ENCODE data around the gene CPNE4. TPM values are rescaled to one million over a fixed set of nuclear protein-coding genes. Genes with fewer than 3 reads are reported as not detected.
"Not testable (repeated sequence)": the region's sequence is repeated elsewhere in the genome, so short reads cannot be mapped to it uniquely, and the experiment has no call there.

The CPNE4 gene
- total RNA-seq, 1 donor from 2014 or later: 0.20 TPM

- no peak for DNase-seq
Measured at GRCh38 chr3:131957980-131958379, 76.8 kb downstream of the CPNE4 start.

- DNase-seq: peak; percentile 24
Measured at GRCh38 chr3:131957511-131957910, 77.3 kb downstream of the CPNE4 start.

- no peak for DNase-seq
Measured at GRCh38 chr3:131948806-131949205, 86.0 kb downstream of the CPNE4 start.

- peak; percentile 53 for DNase-seq
Measured at GRCh38 chr3:131944676-131945075, 90.1 kb downstream of the CPNE4 start.

GRCh38 chr3:131933665-131934064 lies 101.1 kb downstream of the CPNE4 start:
- no peak for DNase-seq

- DNase-seq: no peak
Measured at GRCh38 chr3:131928593-131928992, 106.2 kb downstream of the CPNE4 start.

- DNase-seq: no peak
Measured at GRCh38 chr3:131925571-131925970, 109.2 kb downstream of the CPNE4 start.

- peak; percentile 59 for DNase-seq
Measured at GRCh38 chr3:131922356-131922755, 112.5 kb downstream of the CPNE4 start.

- DNase-seq: no peak
Measured at GRCh38 chr3:131917006-131917405, 117.8 kb downstream of the CPNE4 start.

GRCh38 chr3:131914090-131914691 lies 120.6 kb downstream of the CPNE4 start:
- no peak for DNase-seq

- no peak for DNase-seq
Measured at GRCh38 chr3:131912255-131912654, 122.6 kb downstream of the CPNE4 start.

- DNase-seq: no peak
Measured at GRCh38 chr3:131907796-131908195, 127.0 kb downstream of the CPNE4 start.

GRCh38 chr3:131903988-131904415 lies 130.8 kb downstream of the CPNE4 start:
- peak; percentile 87 for DNase-seq

GRCh38 chr3:131901686-131902085 lies 133.1 kb downstream of the CPNE4 start:
- peak; percentile 40 for DNase-seq

- DNase-seq: no peak
Measured at GRCh38 chr3:131900891-131901290, 133.9 kb downstream of the CPNE4 start.

- DNase-seq: no peak
Measured at GRCh38 chr3:131899021-131899420, 135.8 kb downstream of the CPNE4 start.

GRCh38 chr3:131898346-131898745 lies 136.5 kb downstream of the CPNE4 start:
- DNase-seq: no peak

GRCh38 chr3:131896285-131896684 lies 138.5 kb downstream of the CPNE4 start:
- no peak for DNase-seq

GRCh38 chr3:131895766-131896165 lies 139.0 kb downstream of the CPNE4 start:
- no peak for DNase-seq

GRCh38 chr3:131892331-131892730 lies 142.5 kb downstream of the CPNE4 start:
- no peak for DNase-seq

- DNase-seq: not testable (repeated sequence)
Measured at GRCh38 chr3:131885871-131886270, 148.9 kb downstream of the CPNE4 start.

GRCh38 chr3:131883711-131884407 lies 151.0 kb downstream of the CPNE4 start:
- DNase-seq: no peak

GRCh38 chr3:131883086-131883485 lies 151.7 kb downstream of the CPNE4 start:
- DNase-seq: no peak

- no peak for DNase-seq
Measured at GRCh38 chr3:131881777-131882176, 153.0 kb downstream of the CPNE4 start.

All from skin of body (tissue), 2 donors.